NCI-H1694 (cell line): ENCODE data around the gene KATNB1.
A peak's percentile ranks its signal among the peaks of the same experiment; 100 is the strongest.
"Not testable (repeated sequence)": the region's sequence is repeated elsewhere in the genome, so short reads cannot be mapped to it uniquely, and the experiment has no call there.

Experiments
- DNase-seq: peaks from one replicate; lab custom pipeline; 2025; lab: John Stamatoyannopoulos, UW

Gene KATNB1

DNA sequence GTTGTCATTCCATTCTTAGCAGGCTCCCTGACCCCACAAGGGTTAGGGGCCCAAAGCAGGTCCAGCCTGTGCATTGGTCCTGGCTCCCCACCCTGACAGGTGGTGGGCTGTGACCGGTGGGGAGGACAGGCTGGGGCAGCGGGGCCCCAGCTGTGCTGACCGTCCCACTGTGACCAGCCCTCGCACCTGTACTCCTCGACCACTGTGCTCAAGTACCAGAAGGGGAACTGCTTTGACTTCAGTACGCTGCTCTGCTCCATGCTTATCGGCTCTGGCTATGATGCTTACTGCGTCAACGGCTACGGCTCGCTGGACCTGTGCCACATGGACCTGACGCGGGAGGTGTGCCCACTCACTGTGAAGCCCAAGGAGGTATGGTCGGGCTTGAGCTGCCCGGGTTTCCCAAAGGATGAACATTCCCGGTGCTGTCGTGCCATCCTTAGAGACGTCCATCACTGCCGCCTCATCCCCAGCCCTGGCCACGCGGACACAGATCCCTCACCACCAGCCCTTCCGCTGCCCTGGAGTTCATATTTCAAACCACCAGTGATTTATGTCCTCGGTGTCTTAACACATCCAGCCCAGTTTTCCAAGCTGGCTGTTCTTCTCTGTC, 33.7 kb upstream of the KATNB1 start:
- DNase-seq: no peak

- DNase-seq: no peak
Measured at GRCh38 chr16:57703416-57704010, 32.1 kb upstream of the KATNB1 start.

DNA sequence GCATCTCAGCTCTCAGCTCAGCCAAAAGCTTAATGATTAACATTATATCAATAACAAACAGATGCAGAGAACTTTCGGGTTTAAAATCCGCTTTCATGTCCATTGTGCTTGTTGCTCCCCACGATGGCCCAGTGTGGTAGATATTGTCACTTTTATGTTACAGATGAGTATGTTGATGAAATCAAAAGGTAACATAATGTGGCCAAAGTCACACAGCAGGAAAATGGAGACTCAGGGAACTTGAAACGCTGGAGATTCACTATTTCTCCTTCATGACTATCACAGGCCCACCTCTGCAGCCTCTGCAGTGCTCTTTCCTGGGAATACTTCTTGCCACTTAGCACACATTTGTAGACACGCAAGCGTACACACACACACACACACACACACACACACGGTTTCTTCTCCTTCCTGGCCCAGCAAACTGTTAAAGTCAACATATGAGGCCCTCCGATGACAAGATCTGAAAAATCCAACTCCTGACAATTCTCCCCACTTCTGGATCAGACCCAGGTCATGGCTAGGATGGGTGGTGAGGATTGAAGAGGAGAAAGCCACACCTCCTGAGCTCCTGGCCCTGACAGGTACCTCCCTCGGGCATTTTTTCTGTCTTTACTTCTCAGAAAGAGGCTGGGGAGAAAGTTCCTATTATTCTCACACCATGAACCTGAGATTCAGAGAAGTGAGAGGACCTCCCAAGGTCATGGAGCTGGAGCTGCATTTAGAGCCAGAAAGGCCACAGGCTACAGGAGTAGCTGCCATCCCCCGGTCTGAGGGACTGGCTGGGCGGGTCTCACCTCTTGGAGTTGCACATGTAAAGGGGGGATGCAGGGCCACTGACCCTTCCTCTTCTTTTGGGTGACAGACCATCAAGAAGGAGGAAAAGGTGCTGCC, 31.3 kb upstream of the KATNB1 start:
- no peak for DNase-seq

- no peak for DNase-seq
Measured at GRCh38 chr16:57704905-57705852, 30.4 kb upstream of the KATNB1 start.

GRCh38 chr16:57706717-57707116, 28.9 kb upstream of the KATNB1 start:
- DNase-seq: no peak

- no peak for DNase-seq
Measured at GRCh38 chr16:57707331-57707730, 28.2 kb upstream of the KATNB1 start.

DNA sequence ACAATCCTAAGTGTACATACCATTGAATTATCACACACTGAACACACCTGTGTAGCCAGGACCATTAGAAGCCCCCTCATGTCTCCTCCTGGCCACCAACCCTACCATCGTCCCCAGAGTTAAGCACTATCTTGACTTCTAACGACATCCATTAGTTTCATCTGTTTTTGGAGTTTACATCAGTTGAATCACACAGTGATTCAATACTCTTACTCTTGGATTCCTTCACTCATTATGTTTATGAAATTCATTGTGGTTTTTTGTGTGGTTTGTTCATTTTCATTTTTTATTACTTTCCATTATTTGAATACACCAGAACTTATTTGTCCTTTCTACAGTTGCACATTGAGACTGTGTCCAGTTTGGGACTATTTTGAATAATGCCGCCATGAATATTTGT, 27.4 kb upstream of the KATNB1 start:
- DNase-seq: no peak

GRCh38 chr16:57709663-57710062, 25.9 kb upstream of the KATNB1 start:
- no peak for DNase-seq

- DNase-seq: peak; percentile 1
Measured at GRCh38 chr16:57711346-57711745, 24.2 kb upstream of the KATNB1 start.

- DNase-seq: no peak
Measured at GRCh38 chr16:57711993-57712392, 23.6 kb upstream of the KATNB1 start.

- not testable (repeated sequence) for DNase-seq
Measured at GRCh38 chr16:57712569-57712968, 23.0 kb upstream of the KATNB1 start.

DNA sequence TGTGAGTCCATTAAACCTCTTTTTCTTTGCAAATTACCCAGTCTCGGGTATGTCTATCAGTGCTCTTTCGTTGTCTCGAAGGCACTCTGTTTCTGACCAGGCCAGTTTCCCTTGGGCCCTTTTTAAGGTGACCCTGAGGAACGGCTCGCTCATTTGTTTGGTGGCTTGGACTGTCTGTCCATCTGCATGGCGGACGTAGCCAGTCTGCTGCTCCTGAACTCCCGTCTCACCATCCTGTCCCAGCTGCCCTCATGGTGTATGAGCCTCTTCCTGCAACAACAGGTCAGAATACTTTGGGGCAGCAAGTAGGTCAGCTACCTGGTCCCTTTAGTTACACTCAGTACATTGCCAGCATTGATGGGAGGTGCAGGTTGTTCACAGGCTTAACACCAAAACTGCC, 22.0 kb upstream of the KATNB1 start:
- no peak for DNase-seq

DNA sequence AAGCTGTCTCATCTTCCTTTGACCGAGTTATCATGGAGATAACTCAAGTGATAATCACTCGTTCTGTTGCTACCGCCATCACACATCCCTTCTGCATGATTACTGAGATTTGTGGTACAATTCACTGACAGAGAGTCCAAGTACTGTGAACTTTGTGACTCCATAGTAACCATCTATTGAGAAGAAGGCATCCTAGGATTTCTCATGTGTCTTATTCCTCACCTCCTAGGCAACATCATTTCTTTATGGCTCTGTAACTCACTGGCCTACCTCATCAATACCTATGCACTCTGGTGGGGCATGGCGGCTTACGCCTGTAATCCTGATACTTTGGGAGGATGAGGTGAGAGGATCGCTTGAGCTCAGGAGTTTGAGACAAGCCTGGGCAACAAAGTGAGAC, 21.5 kb upstream of the KATNB1 start:
- no peak for DNase-seq

DNA sequence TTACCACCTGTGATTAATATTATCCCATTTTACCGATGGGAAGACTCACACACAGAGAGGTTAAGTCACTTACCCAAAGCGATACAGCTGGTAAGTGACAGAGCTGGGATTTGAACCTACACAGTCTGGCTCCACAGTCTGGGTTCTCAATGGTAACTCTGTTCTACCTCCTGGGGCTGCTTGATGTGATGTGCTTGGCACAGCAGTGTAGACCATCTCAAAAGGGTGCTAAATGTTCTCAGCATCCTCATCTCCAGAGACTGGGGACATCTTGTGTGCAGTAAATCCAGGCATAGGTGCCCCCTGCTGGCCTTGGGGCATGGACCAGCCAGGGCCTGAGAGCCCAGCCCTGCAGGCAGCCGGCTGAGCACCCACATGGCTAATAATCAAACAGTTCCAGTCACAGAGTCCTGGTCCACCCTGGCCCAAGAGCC, 15.4 kb upstream of the KATNB1 start:
- DNase-seq: peak; percentile 5

DNA sequence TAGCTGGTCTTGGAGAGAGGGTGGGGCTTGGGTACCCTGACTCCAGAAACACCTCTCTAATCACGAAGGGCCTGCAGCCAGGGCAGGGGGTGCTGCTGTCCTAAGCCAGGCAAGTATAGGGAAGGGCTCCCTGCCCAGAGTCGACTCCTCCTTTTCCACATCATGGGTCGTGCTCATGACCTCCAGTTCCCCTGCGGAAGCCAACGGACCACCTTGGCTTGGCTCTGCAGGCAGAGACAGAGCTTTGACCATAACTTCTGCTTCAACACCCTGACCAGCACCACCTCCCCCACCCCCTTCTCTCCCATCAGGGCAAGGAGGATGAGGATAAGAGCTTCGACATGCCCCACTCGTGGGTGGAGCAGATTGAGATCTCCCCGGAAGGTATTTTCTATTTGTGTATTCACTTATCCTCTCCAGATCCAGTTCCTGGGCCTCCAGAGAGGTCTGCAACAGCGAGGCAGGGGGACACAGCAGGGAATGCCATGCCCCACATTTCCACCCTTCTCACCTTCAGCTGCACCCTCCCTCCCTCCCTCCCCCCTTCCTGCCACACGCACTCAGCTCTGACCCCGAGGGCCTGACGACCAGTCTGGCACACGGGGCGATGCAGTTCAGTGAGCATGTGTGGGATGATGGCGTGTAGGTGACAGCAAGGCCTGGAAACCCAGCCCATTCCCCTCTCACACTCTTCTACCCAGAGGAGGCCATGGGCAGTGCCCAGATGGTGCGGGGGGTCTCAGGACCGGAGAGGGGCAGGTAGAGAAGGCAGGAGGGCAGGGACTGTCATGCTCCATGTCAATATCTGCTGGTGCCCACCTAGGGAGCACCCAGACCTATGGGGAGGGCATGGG, 14.0 kb upstream of the KATNB1 start:
- no peak for DNase-seq

- no peak for DNase-seq
Measured at GRCh38 chr16:57722210-57722499, 13.4 kb upstream of the KATNB1 start.

DNA sequence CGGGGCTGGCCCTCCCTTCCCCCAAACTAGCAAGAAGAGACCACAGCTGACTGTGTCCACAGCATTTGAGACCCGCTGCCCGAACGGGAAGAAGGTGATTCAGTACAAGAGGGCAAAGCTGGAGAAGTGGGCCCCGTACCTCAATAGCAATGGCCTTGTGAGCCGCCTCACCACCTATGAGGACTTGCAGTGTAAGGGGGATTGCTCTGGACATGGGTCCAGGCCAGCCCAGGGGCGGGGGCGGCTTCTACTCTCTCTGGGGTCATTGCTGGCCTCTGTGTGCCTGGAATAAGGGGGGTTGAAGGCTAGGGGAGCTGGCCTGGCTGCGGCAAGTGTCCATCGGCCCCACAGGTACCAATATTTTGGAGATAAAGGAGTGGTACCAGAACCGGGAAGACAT, 12.9 kb upstream of the KATNB1 start:
- DNase-seq: no peak

DNA sequence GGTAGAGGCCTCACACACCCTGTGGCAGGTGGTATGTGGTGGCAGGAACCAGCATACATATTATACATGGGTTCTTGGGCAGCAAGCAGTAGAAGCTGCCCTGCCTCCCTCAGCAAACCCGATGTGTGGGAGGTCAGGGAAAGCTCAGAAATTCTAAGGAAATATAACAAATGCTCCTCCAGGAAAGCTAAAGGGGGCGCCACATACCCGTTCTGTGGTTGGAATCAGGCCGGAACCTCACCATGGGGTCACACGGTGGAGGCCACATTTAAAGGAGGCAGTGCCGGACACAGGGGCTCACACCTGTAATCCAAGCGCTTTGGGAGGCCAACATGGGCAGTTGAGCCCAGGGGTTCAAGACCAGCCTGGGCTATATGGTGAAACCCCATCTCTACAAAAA, 12.4 kb upstream of the KATNB1 start:
- DNase-seq: no peak

DNA sequence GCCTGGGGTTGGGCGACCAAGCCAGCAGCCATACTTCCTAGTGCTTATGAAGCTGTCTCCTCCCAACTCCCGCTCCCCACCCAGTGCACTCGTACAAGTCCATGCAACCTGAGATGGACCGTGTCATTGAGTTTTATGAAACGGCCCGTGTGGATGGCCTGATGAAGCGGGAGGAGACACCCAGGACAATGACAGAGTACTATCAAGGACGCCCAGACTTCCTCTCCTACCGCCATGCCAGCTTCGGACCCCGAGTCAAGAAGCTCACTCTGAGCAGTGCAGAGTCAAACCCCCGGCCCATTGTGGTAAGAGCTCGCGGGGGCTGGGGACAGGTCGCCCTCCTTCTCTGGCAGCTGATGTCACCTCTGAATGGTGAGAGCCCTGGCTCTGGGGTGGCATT, 11.0 kb upstream of the KATNB1 start:
- DNase-seq: no peak

DNA sequence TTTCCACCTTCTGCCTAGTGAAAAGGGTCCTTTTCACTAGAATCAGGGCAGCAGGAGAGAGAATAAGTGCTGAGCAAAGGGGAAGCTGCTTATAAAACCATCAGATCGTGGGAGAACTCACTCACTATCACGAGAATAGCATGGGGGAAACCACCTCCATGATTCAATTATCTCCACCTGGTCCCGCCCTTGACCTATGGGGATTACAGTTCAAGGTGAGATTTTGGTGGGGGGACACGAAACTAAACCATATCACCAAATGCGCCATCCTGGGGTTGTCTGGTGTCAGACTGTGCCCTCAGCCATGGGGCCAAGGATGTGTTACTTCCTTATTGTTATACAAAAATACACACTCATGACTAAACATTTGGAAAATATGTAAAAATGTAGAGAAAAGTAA, 10.4 kb upstream of the KATNB1 start:
- no peak for DNase-seq

- peak; percentile 8 for DNase-seq
Measured at GRCh38 chr16:57725554-57725953, 10.0 kb upstream of the KATNB1 start.
